Left ventricle myocardium inferior (tissue), 1 donor: ENCODE measurements around the gene AFAP1L1. TPM values are rescaled to one million over a fixed set of nuclear protein-coding genes. Genes with fewer than 3 reads are reported as not detected.

Experiments
- DNase-seq: peaks from one replicate; pipeline ENCODE4 v3.0.0-alpha.2; 2020
- H3K27ac ChIP-seq: fragments of 200-600 bp; replicated peaks from 2 replicates; pipeline ENCODE4 v1.8.0; 2021
- H3K27me3 ChIP-seq: fragments of 200-600 bp; 2 replicates; pipeline ENCODE4 v1.8.0; 2021; ENCODE audit warnings: low read depth
- H3K36me3 ChIP-seq: fragments of 200-600 bp; 2 replicates; pipeline ENCODE4 v1.8.0; 2021
- H3K4me1 ChIP-seq: fragments of 200-600 bp; 2 replicates; pipeline ENCODE4 v1.8.0; 2021
- H3K4me3 ChIP-seq: fragments of 200-600 bp; 2 replicates; pipeline ENCODE4 v1.8.0; 2021; ENCODE audit warnings: mild to moderate bottlenecking, moderate library complexity
- H3K9me3 ChIP-seq: fragments of 200-600 bp; replicated peaks from 2 replicates; pipeline ENCODE4 v1.8.0; 2021
- intact Hi-C: fragments of 100-400 bp; cut with micrococcal nuclease; formaldehyde crosslinking; loops from one replicate; pipeline ENCODE4 v1.11.0; 2022
- total RNA-seq: library from RNA; stranded (reverse); fragmentation: NEBNext Ultra II Directional; extraction: Animal tissue kit (Norgen Biotek cat#: 25700); gene quantifications from one replicate; pipeline ENCODE4 v1.2.1, GENCODE V29; 2021
- TF ChIP-seq, protein P1 (sequence below): fragments of 200-600 bp; IDR thresholded peaks from 2 replicates; pipeline ENCODE4 v1.8.0; 2021; ENCODE audit warnings: antibody characterized with exemption, mild to moderate bottlenecking, borderline replicate concordance
- donor health status: DM: no; HTN: yes; CAD: no; lungs with severe emphysema.

The AFAP1L1 gene
- total RNA-seq, 1 donor from 2014 or later, result 40.6 TPM

- peaks cover 4% of the 10 kb centered on the region for H3K9me3 ChIP-seq
- TF ChIP-seq, protein P1, sequence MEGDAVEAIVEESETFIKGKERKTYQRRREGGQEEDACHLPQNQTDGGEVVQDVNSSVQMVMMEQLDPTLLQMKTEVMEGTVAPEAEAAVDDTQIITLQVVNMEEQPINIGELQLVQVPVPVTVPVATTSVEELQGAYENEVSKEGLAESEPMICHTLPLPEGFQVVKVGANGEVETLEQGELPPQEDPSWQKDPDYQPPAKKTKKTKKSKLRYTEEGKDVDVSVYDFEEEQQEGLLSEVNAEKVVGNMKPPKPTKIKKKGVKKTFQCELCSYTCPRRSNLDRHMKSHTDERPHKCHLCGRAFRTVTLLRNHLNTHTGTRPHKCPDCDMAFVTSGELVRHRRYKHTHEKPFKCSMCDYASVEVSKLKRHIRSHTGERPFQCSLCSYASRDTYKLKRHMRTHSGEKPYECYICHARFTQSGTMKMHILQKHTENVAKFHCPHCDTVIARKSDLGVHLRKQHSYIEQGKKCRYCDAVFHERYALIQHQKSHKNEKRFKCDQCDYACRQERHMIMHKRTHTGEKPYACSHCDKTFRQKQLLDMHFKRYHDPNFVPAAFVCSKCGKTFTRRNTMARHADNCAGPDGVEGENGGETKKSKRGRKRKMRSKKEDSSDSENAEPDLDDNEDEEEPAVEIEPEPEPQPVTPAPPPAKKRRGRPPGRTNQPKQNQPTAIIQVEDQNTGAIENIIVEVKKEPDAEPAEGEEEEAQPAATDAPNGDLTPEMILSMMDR, result no peak
- no peak for DNase-seq
- H3K4me3 ChIP-seq, result peak overlapping the region; percentile 73
- intact Hi-C loops, result no loop called here
- H3K27me3 ChIP-seq, result no peaks in the 10 kb centered on the region
- H3K36me3 ChIP-seq, result peaks cover 9% of the 10 kb centered on the region
- peaks cover 71% of the 10 kb centered on the region for H3K4me1 ChIP-seq
- H3K27ac ChIP-seq, result peak overlapping the region; percentile 95
Measured at GRCh38 chr5:149273950-149274349, 2.3 kb downstream of the AFAP1L1 start.

GRCh38 chr5:149274939-149275338, 3.3 kb downstream of the AFAP1L1 start:
- TF ChIP-seq, protein P1, result no peak
- peak overlapping the region; percentile 95 for H3K27ac ChIP-seq
- no peaks in the 10 kb centered on the region for H3K9me3 ChIP-seq
- H3K36me3 ChIP-seq, result peaks cover 9% of the 10 kb centered on the region
- DNase-seq, result no peak
- H3K4me1 ChIP-seq, result peaks cover 81% of the 10 kb centered on the region
- intact Hi-C loops, result no loop called here
- no peaks in the 10 kb centered on the region for H3K27me3 ChIP-seq
- H3K4me3 ChIP-seq, result no peak overlapping the region

DNA sequence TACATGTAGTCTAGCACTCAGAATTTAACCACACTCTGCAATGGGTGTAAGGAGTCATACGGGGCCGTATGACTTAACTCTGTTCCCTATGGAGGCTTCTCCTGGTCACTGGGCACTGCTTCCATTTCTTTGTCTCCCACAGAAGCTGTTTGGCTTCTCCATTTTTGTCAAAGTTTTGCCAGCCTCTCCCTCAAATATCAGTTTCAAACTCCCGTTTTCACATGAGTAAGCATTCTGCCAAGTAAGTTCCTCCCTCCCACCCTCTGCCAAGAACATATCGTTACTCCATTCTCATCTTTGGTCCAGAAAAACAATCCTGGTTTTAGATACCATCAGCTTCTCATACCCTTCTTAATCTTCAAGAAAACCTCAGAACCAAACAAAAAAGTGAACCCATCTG, 6.1 kb downstream of the AFAP1L1 start:
- Histone ChIP-seq H3K9me3 (no peaks in the 10 kb centered on the region), H3K27ac (peak overlapping the region; percentile 95), H3K4me3 (no peak overlapping the region), H3K4me1 (peaks cover 99% of the 10 kb centered on the region), H3K27me3 (no peaks in the 10 kb centered on the region), H3K36me3 (peaks cover 9% of the 10 kb centered on the region)
- TF ChIP-seq, protein P1, result no peak
- no peak for DNase-seq
- intact Hi-C loops, result no loop called here

- DNase-seq, result no peak
- peak overlapping the region; percentile 95 for H3K27ac ChIP-seq
- peaks cover 99% of the 10 kb centered on the region for H3K4me1 ChIP-seq
- peaks cover 9% of the 10 kb centered on the region for H3K36me3 ChIP-seq
- H3K27me3 ChIP-seq, result no peaks in the 10 kb centered on the region
- TF ChIP-seq, protein P1, result no peak
- H3K9me3 ChIP-seq, result no peaks in the 10 kb centered on the region
- H3K4me3 ChIP-seq, result no peak overlapping the region
- intact Hi-C loops, result no loop called here
Measured at GRCh38 chr5:149278451-149279210, 7.0 kb downstream of the AFAP1L1 start.

- no peak overlapping the region for H3K4me3 ChIP-seq
- H3K4me1 ChIP-seq, result peaks cover 99% of the 10 kb centered on the region
- H3K27ac ChIP-seq, result peak overlapping the region; percentile 95
- TF ChIP-seq, protein P1, result no peak
- DNase-seq, result no peak
- H3K9me3 ChIP-seq, result no peaks in the 10 kb centered on the region
- intact Hi-C loops, result no loop called here
- H3K36me3 ChIP-seq, result peaks cover 9% of the 10 kb centered on the region
- H3K27me3 ChIP-seq, result no peaks in the 10 kb centered on the region
Measured at GRCh38 chr5:149279661-149280060, 8.0 kb downstream of the AFAP1L1 start.
